ENCODE results near the gene C16orf92. TPM values are rescaled to one million over a fixed set of nuclear protein-coding genes. Genes with fewer than 3 reads are reported as not detected.

The C16orf92 gene
- polyA plus RNA-seq, 1 donor from 2014 or later: not detected

DNA sequence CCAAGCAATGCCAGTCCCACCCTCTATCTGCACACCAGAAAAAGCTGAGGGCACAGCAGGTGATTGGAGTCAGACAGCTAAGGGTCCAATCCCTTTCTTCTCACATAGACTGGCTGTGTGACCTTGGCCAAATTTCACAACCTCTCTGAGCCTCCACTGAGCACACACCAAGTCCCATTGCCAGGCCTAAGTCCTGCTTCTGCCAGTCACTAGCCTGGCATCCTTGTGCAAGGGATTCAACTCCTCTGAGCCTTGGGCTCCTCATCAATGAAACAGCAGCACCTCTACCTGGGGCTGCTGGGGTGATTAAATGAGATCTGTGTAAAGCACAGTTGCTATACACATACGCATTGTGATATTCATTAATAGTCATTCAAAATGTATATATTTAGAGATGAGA, 23.6 kb downstream of the C16orf92 start:
- Mint-ChIP-seq H3K27me3 (peaks cover 2% of the 10 kb centered on the region), H3K27ac (no peak overlapping the region), H3K4me1 (peaks cover 0 to 6% (median 2%) of the 10 kb centered on the region in 3 donors), H3K9me3 (no peaks in the 10 kb centered on the region), H3K4me3 (peak overlapping the region in 1 of 4 donors; percentile 47), H3K36me3 (peaks cover 3% of the 10 kb centered on the region)

DNA sequence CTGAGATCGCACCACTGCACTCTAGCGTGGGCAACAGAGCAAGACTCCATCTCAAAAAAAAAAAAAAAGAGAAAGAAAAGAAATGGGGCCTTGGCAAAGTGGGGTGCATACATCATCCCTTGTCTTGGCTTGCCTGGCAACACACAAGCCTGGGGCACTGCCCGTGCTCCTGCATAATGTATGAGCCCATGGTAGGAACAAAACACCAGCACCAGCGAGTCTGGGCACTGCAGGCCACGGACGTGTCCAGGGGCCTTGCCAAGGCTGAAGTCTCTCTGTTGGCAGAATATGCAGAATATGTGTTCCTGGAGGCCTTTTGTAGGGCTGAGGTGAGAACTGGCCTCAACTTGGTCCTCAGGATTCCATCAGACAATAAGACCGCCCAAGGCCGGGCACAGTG, 26.9 kb downstream of the C16orf92 start:
- peak overlapping the region in 1 of 4 donors; percentile 85 for H3K4me3 Mint-ChIP-seq
- peaks cover 3% of the 10 kb centered on the region for H3K36me3 Mint-ChIP-seq
- peaks cover 3% of the 10 kb centered on the region for H3K27me3 Mint-ChIP-seq
- peaks cover 7 to 9% (median 7%) of the 10 kb centered on the region in 3 donors for H3K4me1 Mint-ChIP-seq
- H3K9me3 Mint-ChIP-seq: no peaks in the 10 kb centered on the region
- peak overlapping the region; percentile 31 to 99 (median 33) for H3K27ac Mint-ChIP-seq

DNA sequence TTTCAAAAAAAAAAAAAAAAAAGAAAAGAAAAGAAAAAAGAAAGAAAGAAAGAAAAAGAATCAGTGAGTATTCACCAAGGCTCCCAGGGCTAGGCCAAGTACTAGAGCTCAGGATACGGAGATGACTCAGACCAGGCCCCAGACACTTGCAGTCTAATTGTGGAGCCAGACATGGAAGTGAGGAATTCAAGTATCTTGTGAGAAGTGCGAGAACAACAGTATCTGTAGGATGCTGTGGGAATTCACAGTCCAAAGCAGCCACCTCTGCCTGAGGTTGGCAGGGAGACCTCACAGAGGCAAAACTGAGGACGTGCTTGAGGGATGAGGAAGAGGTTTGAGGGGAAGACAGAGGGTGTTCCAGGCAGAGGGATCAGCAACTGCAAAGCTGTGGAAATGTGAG, 28.5 kb downstream of the C16orf92 start:
- Mint-ChIP-seq H3K36me3 (peaks cover 3% of the 10 kb centered on the region), H3K4me3 (peak overlapping the region; percentile 1 to 80 (median 36))

DNA sequence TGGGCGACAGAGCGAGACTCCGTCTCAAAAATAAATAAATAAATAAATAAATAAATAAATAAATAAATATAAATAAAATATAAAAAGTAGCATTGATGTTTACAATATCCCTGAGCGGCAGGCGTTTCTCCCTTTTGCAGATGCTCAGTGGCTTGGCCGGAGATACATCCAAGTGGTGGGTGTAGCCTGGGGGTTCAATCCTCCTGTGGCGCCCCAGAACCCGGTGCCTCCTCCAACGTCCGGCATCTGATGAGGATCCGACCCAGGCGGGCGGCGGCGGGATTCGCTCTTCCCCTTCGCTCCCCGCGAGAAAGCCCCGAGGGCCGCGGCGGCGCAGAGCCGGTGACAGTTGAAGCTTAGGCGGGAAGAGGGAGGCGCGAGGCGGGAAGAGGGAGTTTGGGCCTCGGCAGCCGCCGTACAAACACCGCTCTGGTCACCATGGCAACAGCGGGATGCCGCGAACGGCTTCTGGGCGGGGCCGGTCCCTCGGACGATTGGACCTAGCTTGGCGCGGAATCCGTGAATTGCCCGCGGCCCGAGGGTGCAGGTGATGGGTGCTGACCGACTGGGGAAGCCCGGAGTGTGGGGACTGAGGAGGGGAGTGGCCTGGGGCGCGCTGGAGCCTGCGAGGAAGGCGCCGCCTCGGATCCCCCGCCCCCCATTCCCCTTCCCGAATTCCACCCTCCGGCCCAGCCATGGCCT, 29.8 kb downstream of the C16orf92 start:
- Mint-ChIP-seq H3K4me3 (peak overlapping the region; percentile 86 to 96 (median 89)), H3K27me3 (peaks cover 3% of the 10 kb centered on the region), H3K9me3 (no peaks in the 10 kb centered on the region), H3K36me3 (peaks cover 3% of the 10 kb centered on the region), H3K27ac (peak overlapping the region; percentile 96 to 98 (median 97)), H3K4me1 (peaks cover 7 to 9% (median 7%) of the 10 kb centered on the region in 3 donors)

More for the DNA sequence above, 28.5 kb downstream of the C16orf92 start:
- peaks cover 3% of the 10 kb centered on the region for H3K27me3 Mint-ChIP-seq
- H3K27ac Mint-ChIP-seq: peak overlapping the region in 1 of 3 donors; percentile 98
- no peaks in the 10 kb centered on the region for H3K9me3 Mint-ChIP-seq
- peaks cover 7 to 9% (median 7%) of the 10 kb centered on the region in 3 donors for H3K4me1 Mint-ChIP-seq

DNA sequence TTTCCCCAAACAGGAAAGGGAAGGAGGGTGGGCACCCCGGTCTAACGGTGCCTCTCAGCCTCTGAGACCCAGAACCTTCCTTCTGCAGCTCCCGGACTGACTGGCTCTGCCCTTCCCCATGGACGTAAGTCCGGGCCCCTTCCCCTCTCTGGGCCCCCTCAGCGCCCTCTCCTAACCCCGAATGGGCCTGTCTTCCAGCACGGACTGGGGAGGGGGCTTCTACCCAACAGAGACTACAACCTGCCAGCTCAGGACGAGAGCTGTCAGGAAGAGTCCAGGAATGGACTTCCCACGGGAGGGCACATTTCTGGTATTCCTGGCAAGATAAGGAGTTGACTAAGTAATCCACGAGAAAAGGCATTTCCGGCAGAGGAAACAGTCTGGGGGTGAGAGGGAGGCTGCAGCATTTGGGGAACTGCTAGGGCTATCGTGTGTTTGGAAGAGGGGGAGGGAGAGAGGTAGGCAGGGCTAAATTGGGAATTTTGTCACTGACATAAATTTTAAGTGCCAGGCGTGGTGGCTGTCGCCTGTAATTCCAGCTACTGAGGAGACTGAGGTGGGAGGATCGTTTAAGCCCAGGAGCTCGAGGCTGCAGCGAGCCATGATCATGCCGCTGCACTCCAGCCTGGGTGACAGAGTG, 30.5 kb downstream of the C16orf92 start:
- Mint-ChIP-seq H3K9me3 (no peaks in the 10 kb centered on the region), H3K27me3 (peaks cover 3% of the 10 kb centered on the region), H3K27ac (peak overlapping the region; percentile 55 to 98 (median 96)), H3K4me3 (peak overlapping the region; percentile 61 to 91 (median 87)), H3K4me1 (peaks cover 7 to 9% (median 7%) of the 10 kb centered on the region in 3 donors), H3K36me3 (peaks cover 3% of the 10 kb centered on the region)

DNA sequence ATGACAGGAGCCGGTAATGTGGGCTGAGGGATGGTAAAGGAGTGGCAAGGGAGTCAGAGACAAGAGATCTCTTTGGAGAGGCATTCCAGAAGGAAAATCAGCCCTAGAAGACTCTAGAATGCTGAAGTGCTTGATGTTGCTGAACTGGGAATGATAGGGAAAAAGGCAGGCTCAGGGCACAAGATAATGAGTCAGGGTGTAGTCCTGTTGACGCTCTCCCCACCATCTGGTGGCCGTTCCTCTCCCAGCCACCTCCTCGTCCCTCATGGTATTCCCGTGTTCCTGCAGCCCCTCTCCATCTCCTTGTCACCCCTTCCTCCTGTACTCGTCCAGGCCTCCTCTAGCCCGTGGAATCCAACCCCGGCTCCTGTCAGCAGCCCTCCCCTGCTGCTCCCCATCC, 31.5 kb downstream of the C16orf92 start:
- Mint-ChIP-seq H3K4me3 (peak overlapping the region in 2 of 4 donors; percentile 77 to 88), H3K4me1 (peaks cover 7 to 9% (median 7%) of the 10 kb centered on the region in 3 donors), H3K9me3 (no peaks in the 10 kb centered on the region), H3K27ac (peak overlapping the region; percentile 31 to 98 (median 82)), H3K27me3 (peaks cover 3% of the 10 kb centered on the region), H3K36me3 (peaks cover 2% of the 10 kb centered on the region)

DNA sequence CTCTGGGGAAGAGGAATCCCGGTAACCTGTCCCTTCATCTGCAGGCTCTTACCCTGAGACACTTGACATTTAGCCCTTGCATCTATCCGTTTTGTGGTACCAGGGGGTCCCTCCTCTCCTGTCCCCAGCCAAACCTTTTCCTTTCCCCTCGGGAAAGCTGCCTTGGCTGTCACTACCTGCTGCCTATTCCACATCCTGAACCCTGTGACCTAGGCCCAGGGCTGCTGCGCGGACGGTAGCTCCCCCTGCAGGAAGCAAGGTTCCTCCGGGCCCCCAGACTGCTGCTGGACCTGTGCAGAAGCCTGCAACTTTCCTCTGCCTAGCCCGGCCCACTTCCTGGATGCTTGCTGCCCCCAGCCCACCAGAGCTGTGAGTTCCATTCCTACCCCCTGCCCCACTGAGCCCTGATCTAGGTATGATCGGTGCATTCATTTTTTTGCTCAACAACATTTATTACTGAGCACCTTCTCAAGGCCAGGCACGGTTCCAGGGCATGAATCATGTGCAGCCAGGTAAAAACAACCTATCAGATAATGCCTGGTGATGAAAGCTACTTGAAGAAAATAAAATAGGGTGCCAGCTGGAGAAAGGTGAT, 32.1 kb downstream of the C16orf92 start:
- Mint-ChIP-seq H3K4me3 (peak overlapping the region in 2 of 4 donors; percentile 68 to 88), H3K27me3 (peaks cover 3% of the 10 kb centered on the region), H3K9me3 (no peaks in the 10 kb centered on the region), H3K27ac (peak overlapping the region in 2 of 3 donors; percentile 31 to 98), H3K4me1 (peaks cover 7 to 9% (median 7%) of the 10 kb centered on the region in 3 donors), H3K36me3 (peaks cover 2% of the 10 kb centered on the region)

DNA sequence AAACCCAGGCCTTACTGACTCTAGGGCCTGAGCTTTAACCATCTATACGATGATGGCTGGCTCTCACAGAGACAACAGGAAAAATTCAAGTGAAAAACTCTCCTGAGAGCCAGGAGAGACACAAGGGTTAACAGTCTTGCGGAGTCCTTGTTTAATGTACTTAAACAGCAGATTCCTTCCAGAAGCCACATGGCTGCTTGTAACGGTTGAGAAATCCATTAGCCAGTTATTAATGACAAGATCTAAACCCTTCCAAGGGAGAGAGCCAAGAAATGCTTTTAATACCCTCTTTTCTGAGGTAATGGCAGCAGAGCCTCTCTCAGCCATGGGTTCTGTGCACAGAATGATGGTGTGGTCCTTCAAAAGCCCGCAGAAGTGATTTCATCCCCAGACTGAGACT, 37.3 kb downstream of the C16orf92 start:
- peaks cover 1% of the 10 kb centered on the region for H3K36me3 Mint-ChIP-seq
- no peaks in the 10 kb centered on the region for H3K9me3 Mint-ChIP-seq
- peak overlapping the region in 1 of 4 donors; percentile 56 for H3K4me3 Mint-ChIP-seq
- H3K27ac Mint-ChIP-seq: peak overlapping the region in 1 of 3 donors; percentile 78
- H3K27me3 Mint-ChIP-seq: no peaks in the 10 kb centered on the region
- peaks cover 0 to 5% (median 3%) of the 10 kb centered on the region in 3 donors for H3K4me1 Mint-ChIP-seq

DNA sequence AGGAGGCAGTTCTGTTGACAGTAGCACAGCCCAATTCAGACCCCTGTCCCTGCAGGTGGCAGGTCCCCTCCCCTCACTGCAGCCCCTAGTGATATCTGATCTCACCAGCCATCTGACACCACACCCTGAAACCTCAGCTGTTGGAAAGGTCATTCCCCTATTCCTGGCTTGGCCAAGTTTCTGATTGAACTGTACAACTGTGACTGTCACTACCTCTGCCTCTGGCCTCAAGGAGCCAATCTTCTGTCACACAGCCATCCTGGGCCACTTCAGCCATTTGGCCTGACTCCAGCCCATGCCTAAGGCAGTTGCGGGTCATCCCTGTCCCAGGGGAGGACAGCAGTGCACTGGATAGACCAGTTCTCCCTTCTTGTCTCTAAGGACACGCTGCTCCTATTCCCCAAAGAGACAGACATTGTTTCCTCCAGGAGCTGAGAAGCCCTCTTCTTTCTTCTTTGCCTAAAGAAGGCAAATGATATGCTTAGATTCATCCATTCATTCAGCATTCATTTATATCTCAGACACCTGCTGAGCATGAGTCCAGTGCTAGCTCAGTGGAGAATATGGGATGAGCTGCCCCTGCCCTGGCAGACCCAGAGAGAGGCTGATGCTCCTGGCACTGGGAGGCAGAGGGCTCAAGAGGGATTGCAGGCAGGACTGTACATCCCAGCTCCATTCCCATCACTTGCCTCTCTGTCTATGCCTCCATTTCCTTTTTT, 38.0 kb downstream of the C16orf92 start:
- no peaks in the 10 kb centered on the region for H3K27me3 Mint-ChIP-seq
- peak overlapping the region in 1 of 3 donors; percentile 78 for H3K27ac Mint-ChIP-seq
- peaks cover 1% of the 10 kb centered on the region for H3K36me3 Mint-ChIP-seq

DNA sequence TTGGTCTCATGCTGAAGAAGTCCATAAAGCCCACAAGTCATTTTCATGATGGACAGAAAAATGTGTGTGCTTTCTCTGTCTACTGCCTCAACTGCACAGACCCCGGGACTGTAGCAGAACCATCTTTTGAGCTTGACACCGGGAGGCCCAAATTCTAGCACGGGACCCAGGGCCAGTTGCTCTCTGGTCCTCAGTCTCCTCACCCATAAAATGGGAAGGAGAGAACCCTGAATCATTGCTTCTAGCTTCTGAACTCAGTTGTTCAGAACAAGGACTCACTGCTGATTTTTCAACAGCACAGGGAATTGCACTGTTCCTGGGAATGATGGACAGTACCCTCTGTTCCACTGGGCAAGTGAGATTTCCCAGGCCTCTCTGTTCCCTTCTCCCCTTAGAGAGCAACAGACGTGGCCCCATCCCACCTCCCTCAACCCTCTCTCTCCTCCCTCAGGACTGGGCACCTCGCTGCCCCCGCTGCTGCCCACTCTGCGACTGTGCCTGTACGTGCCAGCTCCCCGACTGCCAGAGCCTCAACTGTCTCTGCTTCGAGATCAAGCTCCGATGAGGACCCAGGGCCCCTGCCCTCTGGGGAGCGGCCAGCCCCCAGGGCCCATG, 40.4 kb downstream of the C16orf92 start:
- peaks cover 1% of the 10 kb centered on the region for H3K36me3 Mint-ChIP-seq
- peaks cover 9 to 13% (median 9%) of the 10 kb centered on the region in 3 donors for H3K4me1 Mint-ChIP-seq
- H3K4me3 Mint-ChIP-seq: peak overlapping the region in 3 of 4 donors; percentile 95 to 100 (median 99)
- no peaks in the 10 kb centered on the region for H3K9me3 Mint-ChIP-seq
- H3K27me3 Mint-ChIP-seq: no peaks in the 10 kb centered on the region
- H3K27ac Mint-ChIP-seq: peak overlapping the region; percentile 97 to 100 (median 99)

More for the DNA sequence above, 38.0 kb downstream of the C16orf92 start:
- Mint-ChIP-seq H3K9me3 (no peaks in the 10 kb centered on the region), H3K4me1 (peaks cover 0 to 5% (median 3%) of the 10 kb centered on the region in 3 donors), H3K4me3 (peak overlapping the region in 1 of 4 donors; percentile 56)

DNA sequence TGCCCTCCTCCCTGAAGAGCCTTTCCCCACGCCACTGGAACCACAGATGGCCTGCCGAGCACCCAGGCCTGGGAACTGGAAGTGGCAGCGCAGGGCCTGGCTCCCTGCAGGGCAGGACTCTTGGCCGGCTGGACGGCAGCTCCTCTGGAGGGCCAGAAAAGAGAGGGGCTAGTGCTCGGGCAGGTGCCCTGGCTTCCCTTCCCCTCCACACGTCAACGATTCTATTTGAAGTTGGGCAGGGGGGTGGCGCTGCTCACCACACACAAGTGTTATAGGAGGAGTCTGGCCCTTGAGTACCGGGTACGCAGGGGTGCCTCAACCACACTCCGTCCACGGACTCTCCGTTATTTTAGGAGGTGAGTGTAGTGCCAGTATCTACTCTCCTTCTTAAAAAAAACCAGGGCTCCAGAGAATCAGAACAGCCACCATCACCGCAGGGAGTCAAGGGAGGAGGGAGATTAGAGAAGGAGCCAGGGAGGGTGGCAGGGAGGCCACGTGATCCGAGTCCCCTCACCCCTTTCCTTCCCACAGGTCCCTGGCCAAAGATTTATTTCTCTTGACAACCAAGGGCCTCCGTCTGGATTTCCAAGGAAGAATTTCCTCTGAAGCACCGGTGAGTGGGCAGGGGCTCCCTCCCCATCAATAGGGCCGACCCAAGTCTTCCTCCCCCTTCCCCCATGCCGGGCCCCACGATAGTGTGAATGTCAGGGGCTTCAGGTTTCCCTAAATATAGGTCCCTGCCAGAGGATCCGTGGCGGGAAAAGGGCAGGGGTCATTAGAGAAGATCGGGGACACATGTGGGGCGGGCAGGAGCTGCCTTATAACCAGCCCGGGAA, 41.1 kb downstream of the C16orf92 start:
- peaks cover 12 to 18% (median 14%) of the 10 kb centered on the region in 3 donors for H3K4me1 Mint-ChIP-seq
- peaks cover 4% of the 10 kb centered on the region for H3K36me3 Mint-ChIP-seq

DNA sequence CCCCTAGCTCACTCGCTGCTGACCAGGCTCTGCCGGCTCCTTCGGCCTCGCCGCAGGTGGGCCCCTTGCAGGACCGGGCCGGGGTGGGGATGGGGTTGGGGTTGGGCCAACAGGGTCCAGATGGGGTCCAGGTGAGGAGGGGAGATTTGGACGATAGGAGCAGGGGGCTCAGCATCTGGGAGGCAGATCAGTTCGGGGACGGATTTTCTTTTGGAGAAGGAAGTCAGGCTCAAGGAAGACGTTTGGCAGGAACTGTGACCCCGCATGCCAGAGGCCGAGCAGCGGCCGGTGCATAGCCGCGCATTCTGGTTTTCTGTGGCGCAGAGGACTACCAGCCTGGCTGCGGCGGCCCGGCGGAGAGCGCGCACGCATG, 41.7 kb downstream of the C16orf92 start:
- peaks cover 13 to 18% (median 16%) of the 10 kb centered on the region in 3 donors for H3K4me1 Mint-ChIP-seq
- peak overlapping the region; percentile 95 to 100 (median 100) for H3K4me3 Mint-ChIP-seq
- H3K36me3 Mint-ChIP-seq: peaks cover 4% of the 10 kb centered on the region
- peak overlapping the region; percentile 97 to 100 (median 99) for H3K27ac Mint-ChIP-seq
- no peaks in the 10 kb centered on the region for H3K9me3 Mint-ChIP-seq
- H3K27me3 Mint-ChIP-seq: no peaks in the 10 kb centered on the region

More for the DNA sequence above, 41.1 kb downstream of the C16orf92 start:
- H3K4me3 Mint-ChIP-seq: peak overlapping the region; percentile 95 to 100 (median 100)
- no peaks in the 10 kb centered on the region for H3K27me3 Mint-ChIP-seq
- H3K9me3 Mint-ChIP-seq: no peaks in the 10 kb centered on the region
- peak overlapping the region; percentile 97 to 100 (median 99) for H3K27ac Mint-ChIP-seq

DNA sequence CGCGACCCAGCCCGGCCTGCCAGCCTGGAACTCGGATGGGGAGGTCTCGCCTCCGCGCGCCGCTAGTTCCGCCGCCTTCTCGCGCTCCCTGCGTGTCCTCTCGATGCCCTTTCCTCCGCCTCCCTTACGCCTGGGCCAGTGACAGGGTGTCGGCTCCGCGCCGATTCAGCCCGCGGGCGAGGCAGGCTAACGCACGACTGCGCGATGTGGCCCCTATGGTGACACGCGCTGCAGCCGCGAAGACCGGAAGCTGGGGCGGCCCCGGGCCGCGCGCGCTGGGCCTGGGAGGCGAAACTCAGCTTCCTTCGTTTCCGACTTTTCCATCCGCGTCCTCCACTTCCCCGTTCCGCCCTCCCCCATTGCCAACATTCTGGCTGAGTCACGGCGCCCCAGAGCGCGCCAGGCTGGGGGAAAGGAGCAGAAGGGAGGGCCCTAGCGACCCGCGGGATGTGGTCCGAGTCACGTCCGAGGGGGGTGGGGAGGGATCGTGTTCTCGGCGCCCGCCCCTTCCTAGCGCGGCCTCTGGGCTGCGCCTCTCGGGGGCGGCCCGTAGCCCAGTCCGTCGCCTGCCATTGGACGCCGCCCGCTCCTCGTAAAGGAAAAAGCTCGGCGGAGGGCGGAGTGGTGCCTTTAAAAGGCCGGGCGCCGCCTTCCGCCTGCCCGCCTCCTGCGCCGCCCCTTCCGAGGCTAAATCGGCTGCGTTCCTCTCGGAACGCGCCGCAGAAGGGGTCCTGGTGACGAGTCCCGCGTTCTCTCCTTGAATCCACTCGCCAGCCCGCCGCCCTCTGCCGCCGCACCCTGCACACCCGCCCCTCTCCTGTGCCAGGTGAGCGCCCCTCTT, 42.3 kb downstream of the C16orf92 start, which contains the start of gene ALDOA:
TSS of gene ALDOA (plus strand) at position 659 of the 841 bp plus-strand sequence. CDS start 1,138 bp downstream, outside the sequence.
- no peaks in the 10 kb centered on the region for H3K9me3 Mint-ChIP-seq
- no peaks in the 10 kb centered on the region for H3K27me3 Mint-ChIP-seq
- peak within 1 kb of the TSS; percentile 95 to 100 (median 100) for H3K4me3 Mint-ChIP-seq
- H3K27ac Mint-ChIP-seq: peak within 1 kb of the TSS; percentile 97 to 100 (median 99)
- H3K36me3 Mint-ChIP-seq: peaks cover 4% of the 10 kb centered on the region
- H3K4me1 Mint-ChIP-seq: peaks cover 13 to 18% (median 16%) of the 10 kb centered on the region in 3 donors
